H1 (cell line): ENCODE measurements around the gene GARNL3. TPM values are rescaled to one million over a fixed set of nuclear protein-coding genes. Genes with fewer than 3 reads are reported as not detected.

Experiments used
- CTCF ChIA-PET: fragments of 300-600 bp; sonication (Branson Sonifier 250); formaldehyde crosslinking; loops from one replicate; lab custom pipeline; 2021; ENCODE audit not compliant: partially characterized antibody; lab: Charles Lee
- POLR2A ChIA-PET: fragments of 300-600 bp; sonication (Branson Sonifier 250); formaldehyde crosslinking; loops from one replicate; lab custom pipeline; 2021; ENCODE audit warnings: inconsistent platforms; ENCODE audit not compliant: partially characterized antibody; lab: Charles Lee
- DNase-seq, 2 experiments: peaks; one replicate each; pipeline versions ENCODE4 v3.0.0 to v3.0.0-alpha.2; 2010 to 2022; ENCODE audit warnings: low spot score in 2 of 2, low read depth in 1 of 2, mixed read lengths in 1 of 2
- FAIRE-seq: peaks from 2 replicates; lab custom pipeline; 2011; peaks lifted over from hg19 to GRCh38; lab: Jason Lieb, UNC
- H2AFZ ChIP-seq: 2 replicates; pipeline ENCODE4 v1.8.1; 2012; ENCODE audit warnings: low read length, inconsistent platforms
- H2AK5ac ChIP-seq: 2 replicates; pipeline ENCODE4 v1.6.1; 2013; ENCODE audit warnings: low read depth, low read length
- H2BK120ac ChIP-seq: replicated peaks from 2 replicates; pipeline ENCODE3; 2013; ENCODE audit warnings: low read depth, low read length, inconsistent platforms
- H2BK12ac ChIP-seq: 2 replicates; pipeline ENCODE4 v1.6.1; 2013; ENCODE audit warnings: low read depth, low read length
- H2BK15ac ChIP-seq: 2 replicates; pipeline ENCODE4 v1.6.1; 2013; ENCODE audit warnings: low read length
- H2BK20ac ChIP-seq: 2 replicates; pipeline ENCODE4 v1.6.1; 2013; ENCODE audit warnings: low read length
- H2BK5ac ChIP-seq: 2 replicates; pipeline ENCODE4 v1.6.1; 2013; ENCODE audit warnings: low read depth, low read length
- H3K14ac ChIP-seq: 2 replicates; pipeline ENCODE4 v1.6.1; 2013; ENCODE audit warnings: inconsistent platforms; ENCODE audit not compliant: insufficient read length
- H3K18ac ChIP-seq: 2 replicates; pipeline ENCODE4 v1.6.1; 2013; ENCODE audit warnings: low read length; ENCODE audit errors: extremely low read depth
- H3K23ac ChIP-seq: 2 replicates; pipeline ENCODE4 v1.6.1; 2013; ENCODE audit warnings: inconsistent platforms; ENCODE audit not compliant: insufficient read length
- H3K23me2 ChIP-seq: 2 replicates; pipeline ENCODE4 v1.6.1; 2013; ENCODE audit warnings: low read depth, low read length
- H3K27ac ChIP-seq: 2 replicates; pipeline ENCODE4 v1.6.1; 2011; ENCODE audit warnings: low read depth, low read length, inconsistent platforms
- H3K27me3 ChIP-seq, 4 experiments: replicated peaks in 1 of 4; 1 replicate in 1 of 4; 2 replicates in 3 of 4; pipeline versions ENCODE4 v1.6.1 to v1.8.1; 2011 to 2013; ENCODE audit warnings: low read length in 3 of 4, mild to moderate bottlenecking in 3 of 4, inconsistent platforms in 2 of 4, mixed read lengths in 2 of 4, moderate library complexity in 1 of 4; ENCODE audit not compliant: control insufficient read depth in 3 of 4, insufficient read depth in 3 of 4; ENCODE audit errors: extremely low read depth in 1 of 4
- H3K36me3 ChIP-seq, 4 experiments: 2 replicates each; pipeline versions ENCODE4 v1.6.1 to v1.8.1; 2011 to 2013; ENCODE audit warnings: mild to moderate bottlenecking in 4 of 4, low read length in 3 of 4, moderate library complexity in 2 of 4, control low read depth in 1 of 4, inconsistent platforms in 1 of 4; ENCODE audit not compliant: insufficient read depth in 4 of 4, control insufficient read depth in 2 of 4
- H3K4ac ChIP-seq: replicated peaks from 2 replicates; pipeline ENCODE3; 2013; ENCODE audit warnings: low read length, low read depth, mixed read lengths, inconsistent platforms; ENCODE audit not compliant: insufficient read length
- H3K4me1 ChIP-seq, 4 experiments: replicated peaks in 1 of 4; 1 replicate in 1 of 4; 2 replicates in 3 of 4; pipeline versions ENCODE4 v1.6.1 to v1.8.1; 2011 to 2013; ENCODE audit warnings: low read length in 3 of 4, inconsistent platforms in 2 of 4, mixed read lengths in 1 of 4; ENCODE audit not compliant: insufficient read depth in 4 of 4, control insufficient read depth in 3 of 4
- H3K4me2 ChIP-seq, 2 experiments: 2 replicates each; pipeline versions ENCODE4 v1.6.1 to v1.8.1; 2011 to 2013; ENCODE audit warnings: low read depth in 2 of 2, low read length in 2 of 2, control low read depth in 1 of 2, inconsistent platforms in 1 of 2, mild to moderate bottlenecking in 1 of 2; ENCODE audit not compliant: insufficient read depth in 1 of 2
- H3K4me3 ChIP-seq, 4 experiments: fragments of 200-600, 300-600 bp in 1 of 4; sonication (generic), shearing (Covaris generic), sonication (Bioruptor Twin) in 1 of 4; 2 replicates each; pipeline versions ENCODE4 v1.5.1 to v1.8.1; 2011 to 2016; ENCODE audit warnings: low read length in 4 of 4, low read depth in 3 of 4, control low read depth in 2 of 4, inconsistent platforms in 2 of 4, mild to moderate bottlenecking in 2 of 4, mixed read lengths in 1 of 4, moderate library complexity in 1 of 4; ENCODE audit not compliant: insufficient read depth in 2 of 4; ENCODE audit errors: extremely low read depth in 1 of 4
- H3K56ac ChIP-seq: replicated peaks from 2 replicates; pipeline ENCODE3; 2013; ENCODE audit warnings: low read depth, mild to moderate bottlenecking, mixed read lengths, low read length, inconsistent platforms; ENCODE audit not compliant: insufficient read length
- H3K79me1 ChIP-seq: 2 replicates; pipeline ENCODE4 v1.6.1; 2013; ENCODE audit warnings: low read depth, low read length, control low read depth
- H3K79me2 ChIP-seq, 2 experiments: 2 replicates each; pipeline versions ENCODE4 v1.6.1 to v1.8.1; 2012 to 2013; ENCODE audit warnings: low read length in 2 of 2, mild to moderate bottlenecking in 2 of 2, inconsistent platforms in 1 of 2; ENCODE audit not compliant: insufficient read depth in 2 of 2, control insufficient read depth in 1 of 2
- H3K9ac ChIP-seq, 4 experiments: replicated peaks in 1 of 4; 1 replicate in 1 of 4; 2 replicates in 3 of 4; pipeline versions ENCODE4 v1.6.1 to v1.8.1; 2011 to 2013; ENCODE audit warnings: low read depth in 3 of 4, low read length in 3 of 4, control low read depth in 2 of 4, mild to moderate bottlenecking in 2 of 4, moderate library complexity in 2 of 4, inconsistent platforms in 1 of 4; ENCODE audit errors: extremely low read depth in 1 of 4
- H3K9me3 ChIP-seq, 2 experiments: 2 replicates each; pipeline versions ENCODE4 v1.6.1 to v1.8.1; 2012 to 2013; ENCODE audit warnings: mild to moderate bottlenecking in 2 of 2, moderate library complexity in 2 of 2, control low read depth in 1 of 2, inconsistent platforms in 1 of 2, low read depth in 1 of 2, low read length in 1 of 2, mixed read lengths in 1 of 2; ENCODE audit not compliant: insufficient read depth in 2 of 2
- H4K20me1 ChIP-seq, 2 experiments: replicated peaks in 1 of 2; 2 replicates each; pipeline versions ENCODE3 to v1.8.1; 2011 to 2013; ENCODE audit warnings: inconsistent platforms in 2 of 2, low read length in 2 of 2, mild to moderate bottlenecking in 1 of 2; ENCODE audit not compliant: insufficient read depth in 2 of 2, control insufficient read depth in 1 of 2
- H4K5ac ChIP-seq: 2 replicates; pipeline ENCODE4 v1.6.1; 2013; ENCODE audit warnings: low read length, low read depth, mixed read lengths, inconsistent platforms; ENCODE audit not compliant: insufficient read length
- H4K8ac ChIP-seq: 2 replicates; pipeline ENCODE4 v1.8.0; 2013; ENCODE audit warnings: mild to moderate bottlenecking, moderate library complexity, low read length, inconsistent platforms; ENCODE audit not compliant: insufficient read depth; ENCODE audit errors: extremely low read depth
- H4K91ac ChIP-seq: replicated peaks from 2 replicates; pipeline ENCODE3; 2013; ENCODE audit warnings: low read length, mixed read lengths, inconsistent platforms; ENCODE audit not compliant: insufficient read length
- HDAC6 ChIP-seq: IDR thresholded peaks from one replicate; pipeline ENCODE4 v1.7.1; 2012; ENCODE audit warnings: low read depth, mild to moderate bottlenecking, inconsistent platforms, low read length, moderate library complexity
- SRF ChIP-seq: IDR thresholded peaks from 2 replicates; pipeline ENCODE4 v1.6.1; 2011; ENCODE audit warnings: mild to moderate bottlenecking, low read depth, low read length, moderate library complexity
- WGBS, 2 experiments: shearing (Covaris generic) in 1 of 2; methylation state at CpG; one replicate each; pipeline versions ENCODE4 v1.1.6 to v1.1.7; 2013 to 2015; ENCODE audit warnings: low lambda C conversion rate in 2 of 2, mixed read lengths in 2 of 2, inconsistent platforms in 1 of 2, low coverage in 1 of 2, missing lambda C conversion rate in 1 of 2; ENCODE audit not compliant: insufficient replicate concordance in 2 of 2, insufficient coverage in 1 of 2, insufficient read length in 1 of 2; ENCODE audit errors: extremely low coverage in 1 of 2, missing lambda C conversion rate in 1 of 2; 5-methylcytosine and 5-hydroxymethylcytosine counted together
- polyA plus RNA-seq, 7 experiments: library from polyadenylated mRNA; depleted of rRNA in 3 of 7; stranded (reverse) in 5 of 7; unstranded in 2 of 7; fragments of >200 nt in 5 of 7; fragments of 200-250 nt in 2 of 7; gene quantifications; 1 replicate in 5 of 7; 2 replicates in 1 of 7; 4 replicates in 1 of 7; pipeline versions ENCODE4 v1.2.1 to v1.2.3, GENCODE V29; 2011 to 2013; ENCODE audit warnings: missing spikeins in 2 of 7, mixed read lengths in 2 of 7
- total RNA-seq: library from RNA; stranded (reverse); fragmentation: NEBNext Ultra II Directional; extraction: Animal tissue kit (Norgen Biotek cat#: 25700); gene quantifications from 2 replicates; pipeline ENCODE4 v1.2.1, GENCODE V29; 2021

Gene GARNL3
- total and polyA plus RNA-seq, 2 of the 8 experiments (the other 6 are each of a cell fraction or from before 2014, with no cell fraction given): 6.5 to 18.3 TPM

- Histone ChIP-seq H2BK12ac (no peak overlapping the region), H3K4me1 (peaks cover 4 to 18% (median 13%) of the 10 kb centered on the region in 4 experiments), H2BK5ac (no peak overlapping the region), H4K5ac (no peak overlapping the region), H3K27me3 (no peaks in the 10 kb centered on the region), H4K20me1 (no peaks in the 10 kb centered on the region), H3K9me3 (no peaks in the 10 kb centered on the region), H3K4me3 (no peak overlapping the region), H3K56ac (no peak overlapping the region), H3K4ac (no peak overlapping the region), H2BK120ac (no peak overlapping the region), H3K79me1 (peaks cover 2% of the 10 kb centered on the region; the same call in 1 of the 2 replicates), H3K36me3 (peaks cover 0 to 5% (median 0%) of the 10 kb centered on the region in 4 experiments; a peak in 2 of 8 replicates), H3K79me2 (no peaks in the 10 kb centered on the region), H3K14ac (no peak overlapping the region), H3K9ac (no peak overlapping the region), H3K4me2 (no peak overlapping the region), H2BK15ac (no peak overlapping the region), H3K23me2 (no peaks in the 10 kb centered on the region), H4K8ac (no peak overlapping the region), H3K18ac (no peak overlapping the region), H2AFZ (no peak overlapping the region), H4K91ac (no peak overlapping the region), H3K23ac (no peak overlapping the region), H3K27ac (no peak overlapping the region), H2BK20ac (no peak overlapping the region), H2AK5ac (no peak overlapping the region)
- CTCF ChIA-PET: interaction anchor here (0.6 to 1.6 kb wide), 8 partner anchors 10 to 694 kb away, joined by 3 to 4 read pairs (median 3); no protein-coding TSS in a partner anchor
- 92% methylated on average over 12 of the region's 12 CpGs; no CpG with 5 or more reads in 1 of the 2 experiments for WGBS, 2 experiments
- POLR2A ChIA-PET: interaction anchor here (0.7 to 0.9 kb wide), 2 partner anchors 25 to 34 kb away, joined by 3 read pairs; no protein-coding TSS in a partner anchor
- FAIRE-seq (no peak), DNase-seq (no peak)
- TF ChIP-seq HDAC6 (no peak), SRF (no peak)
Observed at GRCh38 chr9:127349483-127350113, 85.0 kb downstream of the GARNL3 start.
